ENCODE data around the gene CDC34.

CDC34 gene

DNA sequence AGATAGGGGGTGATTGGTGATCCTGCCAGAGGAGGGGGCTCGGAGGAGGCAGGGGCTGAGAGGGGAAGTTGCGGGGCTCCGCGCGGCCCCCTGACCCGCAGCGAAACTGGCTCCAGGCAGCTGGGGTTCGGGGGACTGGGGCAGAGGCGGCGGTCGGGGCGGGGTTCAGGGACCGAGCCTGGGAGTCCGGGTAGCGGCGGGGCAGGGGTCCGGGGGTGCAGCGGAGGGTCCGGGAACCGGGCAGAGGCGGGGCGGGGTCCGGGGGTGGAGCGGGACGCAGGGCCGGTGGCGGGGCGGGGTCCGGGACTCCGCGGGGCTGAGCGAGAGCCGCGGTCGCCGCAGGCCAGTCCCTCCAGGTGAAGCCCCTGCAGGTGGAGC is 34.1 kb upstream of the CDC34 start:
- no peak for DNase-seq (ENCODE audit: low read depth in 2 of 2)

DNA sequence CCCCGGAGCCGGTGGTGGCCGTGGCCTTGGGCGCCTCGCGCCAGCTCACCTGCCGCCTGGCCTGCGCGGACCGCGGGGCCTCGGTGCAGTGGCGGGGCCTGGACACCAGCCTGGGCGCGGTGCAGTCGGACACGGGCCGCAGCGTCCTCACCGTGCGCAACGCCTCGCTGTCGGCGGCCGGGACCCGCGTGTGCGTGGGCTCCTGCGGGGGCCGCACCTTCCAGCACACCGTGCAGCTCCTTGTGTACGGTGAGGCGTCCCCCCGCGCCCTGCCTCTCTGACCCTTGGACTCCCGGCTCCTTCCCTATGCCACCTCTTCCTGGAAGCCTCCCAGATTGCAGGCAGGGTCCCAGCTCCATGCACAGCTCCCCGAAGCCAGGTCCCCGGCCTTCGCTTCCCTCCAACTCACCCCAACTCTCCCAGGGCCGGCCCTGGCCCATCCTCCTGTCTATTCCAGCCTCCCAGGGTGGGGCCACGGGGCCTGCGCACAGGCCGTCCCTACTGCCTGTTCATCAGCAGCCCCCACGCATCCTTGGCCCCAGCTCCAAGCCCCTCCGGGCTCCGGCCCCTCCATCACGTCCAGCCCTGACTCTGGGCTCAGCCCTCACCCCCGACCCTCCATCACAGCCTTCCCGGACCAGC is 33.6 kb upstream of the CDC34 start:
- DNase-seq (ENCODE audit: low read depth in 2 of 2): no peak

DNA sequence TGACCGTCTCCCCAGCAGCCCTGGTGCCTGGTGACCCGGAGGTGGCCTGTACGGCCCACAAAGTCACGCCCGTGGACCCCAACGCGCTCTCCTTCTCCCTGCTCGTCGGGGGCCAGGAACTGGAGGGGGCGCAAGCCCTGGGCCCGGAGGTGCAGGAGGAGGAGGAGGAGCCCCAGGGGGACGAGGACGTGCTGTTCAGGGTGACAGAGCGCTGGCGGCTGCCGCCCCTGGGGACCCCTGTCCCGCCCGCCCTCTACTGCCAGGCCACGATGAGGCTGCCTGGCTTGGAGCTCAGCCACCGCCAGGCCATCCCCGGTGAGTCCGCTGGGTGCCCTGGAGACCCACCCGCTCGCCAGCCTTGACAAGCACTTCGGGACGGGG is 33.1 kb upstream of the CDC34 start:
- no peak for DNase-seq (ENCODE audit: low read depth in 2 of 2)

DNA sequence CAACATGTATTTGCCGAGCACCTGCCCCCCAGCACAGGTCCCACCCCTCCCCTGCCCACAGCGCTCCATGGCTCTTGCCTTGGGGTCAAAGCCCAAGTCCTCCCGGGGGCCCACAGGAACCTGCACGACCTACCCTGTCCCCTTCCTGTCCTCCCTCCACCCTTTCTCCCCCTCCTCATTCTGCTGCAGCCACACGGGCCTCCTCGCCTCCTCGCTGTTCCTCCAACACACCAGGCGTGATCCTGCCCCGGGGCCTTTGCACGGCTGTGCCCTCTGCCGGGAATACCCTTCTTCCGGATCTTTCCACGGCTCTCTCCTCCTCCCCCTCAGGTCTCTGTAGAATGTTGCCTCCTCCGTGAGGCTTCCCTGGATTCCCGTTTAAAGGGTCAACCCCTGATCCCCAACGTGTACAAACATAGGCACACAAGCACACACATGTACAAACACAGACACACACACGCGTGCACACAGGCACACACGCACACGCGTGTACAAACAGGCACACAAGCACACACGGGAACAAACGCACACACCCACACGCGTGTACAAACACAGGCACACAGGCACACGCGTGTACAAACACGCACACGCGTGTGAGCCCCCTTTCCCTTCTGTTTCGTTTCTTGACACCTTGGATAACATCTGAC is 32.5 kb upstream of the CDC34 start:
- no peak for DNase-seq (ENCODE audit: low read depth in 2 of 2)

DNA sequence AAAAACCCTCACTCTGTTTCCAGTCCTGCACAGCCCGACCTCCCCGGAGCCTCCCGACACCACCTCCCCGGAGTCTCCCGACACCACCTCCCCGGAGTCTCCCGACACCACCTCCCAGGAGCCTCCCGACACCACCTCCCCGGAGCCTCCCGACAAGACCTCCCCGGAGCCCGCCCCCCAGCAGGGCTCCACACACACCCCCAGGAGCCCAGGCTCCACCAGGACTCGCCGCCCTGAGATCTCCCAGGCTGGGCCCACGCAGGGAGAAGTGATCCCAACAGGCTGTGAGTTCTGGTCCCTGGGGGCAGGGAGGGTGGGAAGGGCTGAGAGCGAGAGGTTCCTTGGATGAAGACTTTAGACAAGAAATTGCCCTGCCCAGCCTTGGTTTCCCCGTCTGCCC is 29.9 kb upstream of the CDC34 start:
- DNase-seq (ENCODE audit: low read depth in 2 of 2): no peak

DNA sequence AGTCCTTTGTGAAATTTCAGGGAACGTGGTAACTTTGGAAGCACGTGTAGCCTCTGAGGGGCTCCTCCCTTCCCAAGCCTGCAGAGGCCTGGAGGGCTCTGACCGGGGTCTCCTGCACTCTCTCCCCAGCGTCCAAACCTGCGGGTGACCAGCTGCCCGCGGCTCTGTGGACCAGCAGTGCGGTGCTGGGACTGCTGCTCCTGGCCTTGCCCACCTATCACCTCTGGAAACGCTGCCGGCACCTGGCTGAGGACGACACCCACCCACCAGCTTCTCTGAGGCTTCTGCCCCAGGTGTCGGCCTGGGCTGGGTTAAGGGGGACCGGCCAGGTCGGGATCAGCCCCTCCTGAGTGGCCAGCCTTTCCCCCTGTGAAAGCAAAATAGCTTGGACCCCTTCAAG is 26.9 kb upstream of the CDC34 start:
- DNase-seq (ENCODE audit: low read depth in 2 of 2): no peak

DNA sequence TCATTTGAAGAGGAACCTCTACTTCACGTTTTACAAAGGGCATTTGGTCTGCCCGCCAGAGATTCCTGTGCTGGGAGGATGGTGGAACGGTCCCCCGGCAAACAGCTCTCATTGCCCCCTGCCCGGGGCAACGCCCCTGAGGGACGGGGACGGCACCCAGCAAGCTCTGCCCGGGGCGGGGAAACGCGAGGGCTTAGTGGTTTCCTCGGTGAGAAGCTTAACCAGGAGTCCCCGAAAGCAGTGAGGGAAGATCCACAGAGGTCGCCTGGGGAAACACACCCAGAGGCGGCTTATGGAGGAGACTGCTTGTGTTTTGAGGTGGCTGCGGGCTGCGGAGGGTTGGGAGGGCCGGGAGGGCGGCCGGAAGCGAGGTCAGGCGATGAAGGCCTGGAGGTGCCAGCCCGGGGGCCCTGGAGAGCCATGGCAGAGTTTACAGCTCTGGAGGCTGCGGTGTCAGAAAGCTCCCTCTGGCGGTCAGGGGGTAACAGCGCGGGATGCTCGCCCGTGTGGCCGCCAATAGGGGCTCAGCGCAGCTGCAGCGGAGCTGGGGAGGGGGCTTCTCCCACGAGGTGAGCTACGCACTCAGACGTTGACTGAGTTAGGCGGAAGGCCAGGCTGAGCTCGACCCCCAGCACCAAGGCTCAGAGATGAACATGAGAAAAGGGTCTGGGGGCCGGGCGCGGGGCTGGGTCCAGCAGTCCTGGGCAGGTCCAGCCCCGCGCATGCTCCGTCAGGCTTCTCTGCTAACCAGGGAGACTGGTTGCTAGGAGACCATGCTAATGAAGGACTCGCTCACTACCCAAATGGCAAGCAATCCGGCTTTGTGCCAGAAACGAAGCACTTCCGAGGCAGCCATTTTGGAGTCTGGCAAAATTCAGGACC is 24.9 kb upstream of the CDC34 start:
- peak; percentile 84 to 89 for DNase-seq (ENCODE audit: low read depth in 2 of 2)

DNA sequence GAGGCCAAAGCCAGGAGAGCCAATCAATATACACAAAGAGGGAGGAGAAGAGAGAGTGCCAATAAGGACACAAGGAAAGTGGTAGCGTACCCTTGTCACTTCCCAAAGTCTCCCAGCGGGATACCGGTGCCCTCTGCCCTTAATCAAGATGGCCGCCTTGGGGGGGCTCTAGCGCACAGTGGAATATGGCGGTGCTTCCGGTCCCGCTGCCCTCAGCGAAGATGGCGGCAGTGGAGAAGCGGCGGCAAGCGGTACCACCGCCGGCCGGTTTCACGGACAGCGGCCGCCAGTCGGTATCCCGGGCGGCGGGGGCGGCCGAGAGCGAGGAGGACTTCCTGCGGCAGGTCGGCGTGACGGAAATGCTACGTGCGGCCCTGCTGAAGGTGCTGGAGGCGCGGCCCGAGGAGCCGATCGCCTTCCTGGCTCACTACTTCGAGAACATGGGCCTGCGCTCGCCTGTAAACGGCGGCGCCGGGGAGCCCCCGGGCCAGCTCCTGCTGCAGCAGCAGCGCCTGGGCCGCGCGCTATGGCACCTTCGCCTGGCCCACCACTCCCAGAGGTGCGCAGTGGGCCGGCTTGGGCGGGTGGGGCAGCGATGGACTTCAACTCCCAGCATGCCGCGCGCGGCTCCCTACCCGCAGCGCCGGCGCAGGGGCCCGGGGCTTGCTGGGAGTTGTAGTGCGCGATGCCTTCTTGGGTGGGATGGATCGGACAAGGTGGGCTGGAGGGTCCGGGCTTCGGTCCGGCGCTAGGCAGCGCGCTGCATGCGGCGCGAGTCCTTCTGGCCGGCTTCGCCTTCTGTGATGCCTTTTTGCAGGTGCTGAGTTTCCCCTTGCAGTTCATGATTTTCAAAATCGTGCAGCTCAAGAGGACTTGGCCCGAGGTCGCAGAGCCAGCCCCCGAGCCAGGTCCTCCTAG is 24.0 kb upstream of the CDC34 start, which contains the start of gene TPGS1:
TSS of gene TPGS1 (plus strand) at position 212 of the 918 bp plus-strand sequence. CDS start at position 222, 10 bp downstream.
- DNase-seq (ENCODE audit: low read depth in 2 of 2): peak; percentile 75 to 77

DNA sequence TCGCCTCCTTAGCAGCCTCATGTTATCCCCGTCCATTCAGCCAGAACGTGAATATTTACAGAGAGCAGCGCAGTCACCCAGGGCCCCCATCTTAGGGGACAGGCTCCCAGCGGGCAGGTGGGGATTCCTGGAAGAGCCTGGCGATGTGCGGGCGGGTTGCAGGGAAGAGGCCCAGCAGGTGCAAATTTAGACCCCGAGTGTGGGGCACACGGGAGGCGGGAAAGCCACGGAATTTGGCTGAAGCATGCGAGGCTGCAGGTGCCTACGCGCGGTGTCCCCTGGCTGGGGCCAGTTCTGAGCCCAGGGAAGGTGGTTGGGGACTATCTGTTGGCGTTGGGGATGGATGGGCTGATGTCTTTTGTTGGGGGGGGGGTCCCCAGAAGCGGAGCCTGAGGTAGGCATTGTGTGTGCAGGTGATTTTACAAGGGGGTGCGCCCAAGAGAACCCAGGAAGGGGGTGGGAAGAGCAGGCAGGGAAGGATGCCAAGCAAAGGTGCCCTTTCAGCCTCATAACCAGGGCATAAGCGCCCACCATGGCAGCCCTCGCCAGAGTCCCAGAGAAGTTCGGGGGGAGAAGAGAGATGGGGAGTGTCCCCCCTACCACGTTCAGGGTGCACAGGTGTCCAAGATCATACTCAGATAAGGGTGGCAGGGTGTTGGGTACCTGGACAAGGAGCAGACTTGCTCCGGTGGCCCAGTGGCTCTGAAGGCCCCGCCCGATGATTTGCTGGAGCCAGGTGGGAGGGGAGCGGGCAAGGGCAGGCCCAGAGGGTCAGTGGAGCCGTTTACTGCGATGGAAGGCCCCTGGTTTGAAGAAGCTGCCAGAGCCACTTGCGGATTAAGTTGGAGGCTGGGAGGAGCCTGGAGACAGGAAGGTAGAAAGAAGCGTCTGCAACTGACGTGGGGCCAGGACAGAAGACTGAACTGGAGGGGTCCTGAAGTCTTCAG is 23.1 kb upstream of the CDC34 start:
- DNase-seq (ENCODE audit: low read depth in 2 of 2): no peak

DNA sequence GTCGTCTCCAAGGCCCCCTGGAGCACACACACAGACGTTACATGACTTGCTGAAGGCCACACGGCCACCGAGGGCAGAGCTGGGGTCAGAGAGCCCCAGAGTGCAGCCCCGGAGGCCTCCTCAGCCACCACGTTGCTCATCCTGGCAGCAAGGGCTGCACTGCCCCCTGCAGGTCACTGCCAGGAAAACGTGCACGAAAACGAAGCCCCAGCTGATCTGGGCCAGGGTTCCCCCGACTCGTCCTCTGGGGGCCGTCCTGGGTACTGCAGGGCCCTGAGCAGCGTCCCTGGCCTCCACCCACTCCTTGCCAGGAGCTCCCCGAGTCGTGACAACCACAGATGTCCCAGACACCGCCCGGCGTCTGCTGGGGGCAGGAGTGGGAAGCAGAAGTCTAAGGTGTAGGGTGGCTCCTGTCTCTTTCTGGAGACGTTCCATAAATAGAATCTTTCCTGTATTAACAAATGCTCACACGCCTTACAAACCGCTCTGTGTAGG is 20.9 kb upstream of the CDC34 start:
- DNase-seq (ENCODE audit: low read depth in 2 of 2): peak; percentile 75 to 84

DNA sequence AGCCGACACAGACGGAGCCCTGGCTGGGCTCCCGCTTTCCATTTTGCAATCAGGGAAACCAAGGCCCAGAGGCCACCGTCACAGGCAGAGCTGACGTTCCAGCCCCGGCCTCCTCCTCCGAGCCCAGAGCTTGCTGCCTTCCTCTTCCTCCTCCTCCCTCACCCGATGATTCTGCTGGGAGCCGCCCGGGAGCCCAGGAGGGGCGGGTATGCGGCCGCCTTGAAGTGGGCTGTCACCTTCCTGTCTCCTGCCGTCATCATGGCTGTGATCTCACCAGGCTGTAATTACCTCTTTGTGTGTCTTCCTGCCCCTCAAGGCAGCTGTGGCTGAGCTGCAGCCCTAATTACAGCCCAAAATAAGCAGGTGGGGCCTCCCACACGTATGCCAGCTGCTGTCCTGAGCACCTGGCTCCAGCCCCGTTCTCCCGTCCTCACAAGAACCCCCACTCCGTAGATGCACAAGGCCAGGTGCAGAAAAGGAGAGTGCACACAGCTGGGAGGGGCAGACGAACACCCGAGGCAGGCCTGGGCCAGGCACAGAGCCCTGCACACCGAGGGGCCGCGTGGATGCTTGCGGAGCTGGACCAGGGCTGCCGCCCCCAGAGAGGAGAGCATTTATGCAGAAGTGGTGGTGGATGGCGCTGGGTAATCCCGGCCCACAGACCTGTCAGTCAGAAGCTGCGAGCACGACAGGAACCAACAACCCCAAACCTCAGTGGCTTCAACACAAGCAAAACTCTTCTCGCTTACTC is 20.3 kb upstream of the CDC34 start:
- DNase-seq (ENCODE audit: low read depth in 2 of 2): peak; percentile 68 to 74

DNA sequence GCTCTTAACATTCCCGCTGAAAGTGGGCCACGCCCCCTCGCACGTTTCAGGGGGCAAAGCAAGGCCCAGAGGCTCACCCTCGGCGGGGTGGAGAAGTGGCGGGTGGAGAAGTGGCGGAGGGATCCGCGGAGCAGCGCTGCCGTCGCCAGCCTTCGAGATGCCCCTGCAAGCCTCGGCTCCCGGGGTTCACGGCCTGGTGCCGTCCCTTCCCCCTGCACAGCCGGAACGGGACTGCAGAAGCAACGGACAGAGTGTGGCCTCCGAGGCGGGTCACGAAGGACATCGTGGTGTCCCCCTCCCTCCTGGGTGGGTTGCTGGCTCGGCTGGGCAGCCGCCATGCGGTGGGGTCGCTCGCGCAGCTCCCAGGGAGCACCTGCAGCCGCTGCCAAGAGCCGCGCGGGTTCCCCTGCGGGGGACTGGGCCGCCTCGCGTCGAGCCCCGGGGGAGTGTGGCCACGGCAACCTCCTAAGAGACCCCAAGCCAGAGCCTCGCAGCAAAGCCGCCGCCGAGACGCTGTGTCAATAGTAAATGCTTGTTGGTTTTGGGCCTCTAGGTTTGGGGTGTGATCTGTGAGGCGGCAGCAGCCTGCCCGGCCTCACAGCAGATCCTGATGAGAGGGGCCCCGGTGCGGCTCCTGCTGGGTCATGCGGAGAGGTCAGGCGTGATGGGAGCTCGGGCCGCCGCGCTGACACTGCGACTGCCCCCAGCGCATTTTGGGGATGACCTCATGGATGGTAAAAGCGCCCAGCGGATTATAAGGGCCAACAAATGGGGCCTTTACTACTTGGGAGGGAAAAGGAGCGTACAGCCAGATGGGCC is 18.8 kb upstream of the CDC34 start:
- no peak for DNase-seq (ENCODE audit: low read depth in 2 of 2)

DNA sequence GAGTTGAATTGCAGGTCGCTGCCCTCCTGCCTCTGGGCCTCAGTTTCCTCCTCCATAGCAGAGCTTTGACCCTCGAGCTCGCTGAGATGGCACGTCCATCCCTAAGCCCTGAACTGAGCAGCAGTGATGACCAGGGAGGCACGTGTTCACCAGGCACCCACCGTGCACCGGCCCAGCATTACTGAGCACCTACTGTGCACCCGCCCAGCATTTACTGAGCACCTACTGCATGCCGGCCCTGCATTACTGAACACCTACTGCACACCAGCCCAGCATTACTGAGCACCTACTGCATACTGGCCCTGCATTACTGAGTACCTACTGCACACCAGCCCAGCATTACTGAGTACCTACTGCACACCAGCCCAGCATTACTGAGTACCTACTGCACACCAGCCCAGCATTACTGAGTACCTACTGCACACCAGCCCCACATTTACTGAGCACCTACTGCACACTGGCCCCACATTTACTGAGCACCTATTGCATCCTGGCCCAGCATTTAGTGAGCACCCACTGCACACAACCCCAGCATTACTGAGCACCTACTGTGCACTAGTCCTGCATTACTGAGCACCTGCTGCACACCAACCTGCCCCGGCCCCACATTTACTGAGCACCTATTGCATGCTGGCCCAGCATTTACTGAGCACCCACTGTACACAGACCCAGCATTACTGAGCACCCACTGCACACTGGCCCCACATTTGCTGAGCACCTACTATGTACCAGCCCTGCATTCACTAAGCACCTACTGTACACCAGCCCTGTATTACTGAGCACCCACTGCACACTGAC is 18.0 kb upstream of the CDC34 start:
- no peak for DNase-seq (ENCODE audit: low read depth in 2 of 2)

DNA sequence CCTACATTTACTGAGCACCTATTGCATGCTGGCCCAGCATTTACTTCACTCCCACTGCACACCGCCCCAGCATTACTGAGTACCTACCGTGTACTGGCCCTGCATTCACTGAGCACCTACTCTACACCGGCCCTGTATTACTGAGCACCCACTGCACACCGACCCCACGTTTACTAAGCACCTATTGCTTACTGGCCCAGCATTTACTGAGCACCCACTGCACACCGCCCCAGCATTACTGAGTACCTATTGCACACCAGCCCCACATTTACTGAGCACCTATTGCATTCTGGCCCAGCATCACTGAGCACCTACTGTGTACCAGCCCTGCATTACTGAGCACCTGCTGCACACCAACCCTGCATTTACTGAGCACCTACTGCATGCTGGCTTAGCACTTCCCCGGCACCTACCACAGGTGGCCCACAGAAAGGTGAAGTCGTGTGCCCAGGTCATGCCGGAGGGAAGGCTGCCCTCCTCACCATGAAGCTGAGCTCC is 17.3 kb upstream of the CDC34 start:
- DNase-seq (ENCODE audit: low read depth in 2 of 2): no peak

DNA sequence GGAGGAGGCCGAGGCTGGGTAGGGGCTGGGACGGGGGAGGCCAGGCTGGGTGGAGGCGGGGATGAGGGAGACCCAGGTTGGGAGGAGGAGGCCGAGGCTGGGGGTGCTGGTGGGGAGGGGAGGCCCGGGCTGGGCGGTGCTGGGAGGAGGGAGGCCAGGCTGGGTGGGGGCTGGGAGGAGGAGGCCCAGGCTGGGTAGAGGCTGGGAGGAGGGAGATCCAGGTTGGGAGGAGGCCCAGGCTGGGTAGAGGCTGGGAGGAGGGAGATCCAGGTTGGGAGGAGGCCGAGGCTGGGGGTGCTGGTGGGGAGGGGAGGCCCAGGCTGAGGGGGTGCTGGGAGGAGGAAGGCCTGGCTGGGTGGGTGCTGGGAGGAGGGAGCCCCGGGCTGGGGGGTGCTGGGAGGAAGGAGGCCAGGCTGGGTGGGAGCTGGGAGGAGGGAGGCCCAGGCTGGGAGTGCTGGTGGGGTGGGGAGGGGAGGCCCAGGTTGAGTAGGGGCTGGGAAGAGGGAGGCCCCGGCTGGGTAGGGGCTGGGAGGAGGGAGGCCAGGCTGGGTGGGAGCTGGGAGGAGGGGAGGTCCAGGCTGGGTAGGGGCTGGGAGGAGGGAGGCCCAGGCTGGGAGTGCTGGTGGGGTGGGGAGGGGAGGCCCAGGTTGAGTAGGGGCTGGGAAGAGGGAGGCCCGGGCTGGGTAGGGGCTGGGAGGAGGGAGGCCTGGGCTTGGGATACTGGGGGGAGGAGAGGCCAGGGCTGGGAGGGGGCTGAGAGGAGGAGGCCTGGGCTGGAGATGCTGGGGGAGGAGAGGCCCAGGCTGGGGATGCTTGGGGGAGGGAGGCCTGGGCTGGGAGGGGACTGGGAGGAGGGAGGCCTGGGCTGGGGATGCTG is 13.6 kb upstream of the CDC34 start:
- no peak for DNase-seq (ENCODE audit: low read depth in 2 of 2)

DNA sequence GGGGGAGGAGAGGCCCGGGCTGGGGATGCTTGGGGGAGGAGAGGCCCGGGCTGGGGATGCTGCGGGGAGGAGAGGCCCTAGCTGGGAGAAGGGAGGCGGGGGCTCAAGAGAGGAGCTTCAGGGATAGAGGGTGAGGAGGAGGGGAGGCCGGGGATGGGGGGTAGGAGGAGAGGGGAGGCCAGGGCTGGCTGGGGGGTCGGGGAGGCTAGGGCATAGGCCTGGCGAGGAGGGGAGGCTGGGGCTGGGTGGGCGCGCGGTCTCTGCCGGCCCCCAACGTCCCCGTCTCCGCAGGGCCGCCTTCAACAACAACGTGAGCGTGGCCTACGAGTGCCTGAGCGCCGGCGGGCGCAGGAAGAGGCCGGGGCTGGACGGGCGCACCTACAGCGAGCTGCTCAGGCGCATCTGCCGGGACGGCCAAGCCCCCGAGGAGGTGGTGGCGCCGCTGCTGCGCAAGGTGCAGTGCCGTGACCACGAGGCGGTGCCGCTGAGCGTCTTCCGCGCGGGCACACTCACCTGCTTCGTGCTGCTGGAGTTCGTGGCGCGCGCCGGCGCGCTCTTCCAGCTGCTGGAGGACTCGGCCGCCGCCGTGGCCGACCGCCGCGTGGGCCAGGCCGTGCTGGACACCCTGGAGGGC is 12.8 kb upstream of the CDC34 start:
- DNase-seq (ENCODE audit: low read depth in 2 of 2): peak in 1 of 2 donors; percentile 38
